ENCODE data around the gene ASS1. TPM values are rescaled to one million over a fixed set of nuclear protein-coding genes. Genes with fewer than 3 reads are reported as not detected.

The ASS1 gene
- total RNA-seq, 2 donors from 2014 or later, result 0.91 to 6.1 TPM

- ATAC-seq (no peak), DNase-seq (ENCODE audit: low spot score in 2 of 2) (no peak)
- Mint-ChIP-seq H3K27ac (no peak overlapping the region), H3K36me3 (peaks cover 0 to 4% of the 10 kb centered on the region in 2 donors), H3K9me3 (peaks cover 5 to 6% of the 10 kb centered on the region in 2 donors)
Observed at GRCh38 chr9:130445268-130445983, 665 bp downstream of the ASS1 start.

DNA sequence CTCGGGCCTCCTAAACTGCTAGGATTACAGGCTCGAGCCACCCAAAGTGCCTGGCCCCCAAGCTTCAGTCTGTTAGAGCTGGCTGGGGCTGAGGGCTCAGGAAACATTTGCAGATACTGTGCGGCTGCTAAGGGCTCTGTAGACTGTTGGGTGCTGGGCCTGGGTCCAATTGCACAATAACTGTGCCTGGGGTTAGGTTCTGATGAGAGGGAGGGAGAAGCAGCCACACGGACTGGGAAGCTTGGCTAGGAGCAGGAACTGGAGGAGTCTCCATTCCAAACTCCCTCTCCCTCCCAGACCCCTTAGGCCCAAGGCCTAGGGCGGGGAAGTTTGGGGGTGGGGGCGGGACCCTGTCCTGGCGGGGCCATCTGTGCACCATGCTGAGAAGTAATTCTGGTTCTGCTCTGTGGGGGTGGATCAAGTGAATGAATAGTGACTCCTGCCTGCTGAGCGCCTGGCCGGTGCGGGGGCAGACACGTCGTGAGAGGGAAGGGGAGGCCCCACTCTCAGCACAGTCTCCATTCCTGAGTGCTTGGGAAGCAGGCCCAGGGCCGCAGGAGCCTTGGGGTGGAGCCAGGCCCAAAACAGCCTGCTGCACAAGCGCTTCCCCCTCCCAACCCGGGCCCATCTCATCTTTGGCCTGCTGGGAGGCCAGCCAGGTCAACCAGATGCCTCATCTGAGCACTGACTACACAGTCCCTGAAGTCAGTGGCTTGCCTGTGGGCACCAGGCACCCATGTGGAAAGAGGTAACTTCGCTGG is 1.5 kb downstream of the ASS1 start:
- H3K9me3 Mint-ChIP-seq, result peaks cover 5 to 6% of the 10 kb centered on the region in 2 donors
- H3K27ac Mint-ChIP-seq, result no peak overlapping the region
- ATAC-seq, result no peak
- peaks cover 0 to 4% of the 10 kb centered on the region in 2 donors for H3K36me3 Mint-ChIP-seq
- DNase-seq (ENCODE audit: low spot score in 2 of 2), result no peak

DNA sequence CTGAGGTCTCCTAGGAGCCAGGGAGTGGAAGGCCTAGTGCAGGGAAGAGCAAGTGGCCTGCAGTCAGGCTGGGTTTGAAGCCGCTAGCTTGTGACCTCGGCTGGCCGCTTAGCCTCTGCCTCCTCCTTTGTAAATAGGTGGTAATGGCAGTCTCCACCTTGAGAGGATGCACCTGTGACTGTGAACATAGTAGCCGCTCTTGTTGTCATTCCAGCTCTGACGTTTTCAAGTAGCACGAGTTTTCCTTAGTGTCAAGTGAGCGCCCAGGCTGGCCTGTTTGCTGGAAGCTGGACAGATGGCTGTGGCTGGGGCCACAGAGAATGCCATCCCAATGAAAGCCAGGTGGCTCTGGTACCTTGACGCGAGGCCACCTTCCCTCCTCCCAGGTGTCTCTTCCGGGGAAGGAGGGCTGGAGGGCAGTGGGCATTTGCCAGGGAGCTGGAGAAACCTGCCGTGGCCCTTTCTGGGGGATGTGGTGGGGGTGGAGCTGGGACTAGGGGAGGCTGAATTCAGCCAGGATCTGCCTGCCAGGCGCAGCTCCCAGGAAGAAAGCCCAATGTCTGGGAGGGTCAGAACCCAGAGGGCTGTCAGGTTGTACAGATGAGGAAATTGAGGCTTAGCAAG is 2.5 kb downstream of the ASS1 start:
- DNase-seq (ENCODE audit: low spot score in 2 of 2) (no peak), ATAC-seq (no peak)
- H3K36me3 Mint-ChIP-seq, result no peaks in the 10 kb centered on the region
- H3K27ac Mint-ChIP-seq, result no peak overlapping the region
- H3K9me3 Mint-ChIP-seq, result peaks cover 0 to under 1% of the 10 kb centered on the region in 2 donors

DNA sequence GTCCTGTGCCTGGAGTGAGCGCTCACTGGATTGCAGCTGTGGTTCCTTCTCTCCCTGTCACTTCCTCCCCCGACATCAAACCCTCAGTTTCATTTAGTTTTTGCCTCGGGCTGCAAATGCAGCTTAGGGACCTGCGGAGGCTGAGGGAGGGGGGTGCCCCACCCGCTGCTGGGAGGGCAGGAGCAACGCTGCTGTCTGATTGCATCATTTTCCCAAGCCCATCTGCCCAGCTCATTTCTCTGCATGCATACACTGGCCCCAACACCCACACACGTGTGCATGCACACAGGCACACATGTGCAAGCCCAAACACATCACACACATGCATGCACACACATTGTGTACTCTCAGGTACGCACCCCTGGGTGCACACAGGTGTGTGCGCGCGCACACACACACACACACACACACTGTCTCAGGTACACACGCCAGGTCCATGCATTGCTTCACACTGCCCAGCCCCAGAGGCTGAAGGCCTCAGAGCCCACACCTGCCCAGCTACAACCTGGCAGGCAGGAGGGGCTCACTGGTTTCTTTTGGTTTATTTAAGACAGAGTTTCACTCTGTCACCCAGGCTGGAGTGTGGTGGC is 3.4 kb downstream of the ASS1 start:
- H3K9me3 Mint-ChIP-seq, result no peaks in the 10 kb centered on the region
- no peaks in the 10 kb centered on the region for H3K36me3 Mint-ChIP-seq
- H3K27ac Mint-ChIP-seq, result peak overlapping the region in 1 of 2 donors; percentile 7
- no peak for DNase-seq (ENCODE audit: low spot score in 2 of 2)
- ATAC-seq, result no peak

DNA sequence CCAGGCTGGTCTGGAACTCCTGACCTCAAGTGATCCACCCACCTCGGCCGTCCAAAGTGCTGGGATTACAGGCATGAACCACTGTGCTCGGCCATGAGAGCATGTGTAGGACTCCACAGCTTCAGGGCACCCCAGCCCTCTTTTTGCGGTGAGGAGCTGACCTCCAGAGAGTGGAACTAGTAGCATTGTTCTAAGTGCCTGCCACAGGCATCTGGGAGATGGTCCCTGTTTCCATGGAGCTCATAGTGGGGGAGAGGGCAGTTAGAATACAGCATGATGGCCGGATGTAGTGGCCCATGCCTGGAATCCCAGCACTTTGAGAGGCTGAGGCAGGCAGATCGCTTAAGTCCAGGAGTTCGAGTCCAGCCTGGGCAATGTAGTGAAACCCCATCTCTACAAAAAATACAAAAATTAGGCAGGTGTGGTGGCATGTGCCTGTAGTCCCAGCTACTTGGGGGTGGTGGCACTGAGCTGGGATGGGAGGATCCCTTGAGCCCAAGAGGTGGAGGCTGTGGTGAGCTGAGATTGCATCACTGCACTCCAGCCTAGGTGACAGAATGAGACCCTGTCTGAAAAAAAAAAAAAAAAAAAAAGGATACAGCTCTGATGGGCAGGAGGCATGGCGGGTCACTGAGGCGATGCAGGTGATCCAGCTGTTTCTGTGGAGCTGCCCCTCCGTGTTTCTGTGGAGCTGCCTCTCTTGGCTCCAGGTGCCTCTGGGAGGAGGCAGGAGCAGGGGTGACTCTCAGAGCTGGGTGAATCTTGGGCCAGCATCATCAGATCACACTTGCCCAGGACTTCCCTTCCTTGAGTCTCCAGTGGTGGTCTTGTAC is 4.2 kb downstream of the ASS1 start:
- ATAC-seq, result no peak
- Mint-ChIP-seq H3K36me3 (no peaks in the 10 kb centered on the region), H3K27ac (no peak overlapping the region), H3K9me3 (no peaks in the 10 kb centered on the region)
- DNase-seq (ENCODE audit: low spot score in 2 of 2), result no peak

DNA sequence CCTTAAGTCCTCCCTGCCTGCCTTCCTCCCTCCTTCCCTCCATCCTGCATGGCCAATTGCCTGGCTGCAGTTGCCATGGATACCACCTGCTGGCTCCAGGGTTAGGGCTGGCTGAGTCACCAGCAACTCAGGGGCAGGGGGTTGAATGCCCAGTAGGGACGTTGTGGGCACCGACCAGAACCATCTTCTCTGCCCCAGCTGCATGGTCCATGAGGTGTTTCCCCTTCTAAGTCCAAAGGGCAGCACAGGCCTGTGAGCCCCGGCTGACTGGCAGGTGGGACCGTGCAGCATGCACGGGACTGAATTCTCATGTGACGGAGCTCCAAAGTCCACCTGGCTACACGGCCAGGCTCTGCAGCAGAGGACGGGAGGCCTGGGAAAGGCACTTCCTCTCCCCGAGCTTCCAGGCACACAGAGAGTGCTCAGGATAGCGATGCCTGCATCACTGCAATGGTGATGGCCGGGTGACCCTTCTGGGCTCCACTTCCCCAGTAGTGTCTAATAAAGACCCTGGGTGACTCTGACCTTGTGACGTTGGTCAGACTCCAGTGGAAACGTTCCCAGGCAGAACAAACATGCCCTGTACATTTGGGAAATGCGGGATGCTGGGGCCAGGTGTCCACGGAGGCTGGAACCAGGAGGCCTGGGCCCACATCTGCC is 5.7 kb downstream of the ASS1 start:
- no peak overlapping the region for H3K27ac Mint-ChIP-seq
- H3K9me3 Mint-ChIP-seq, result no peaks in the 10 kb centered on the region
- ATAC-seq (no peak), DNase-seq (ENCODE audit: low spot score in 2 of 2) (no peak)
- no peaks in the 10 kb centered on the region for H3K36me3 Mint-ChIP-seq

DNA sequence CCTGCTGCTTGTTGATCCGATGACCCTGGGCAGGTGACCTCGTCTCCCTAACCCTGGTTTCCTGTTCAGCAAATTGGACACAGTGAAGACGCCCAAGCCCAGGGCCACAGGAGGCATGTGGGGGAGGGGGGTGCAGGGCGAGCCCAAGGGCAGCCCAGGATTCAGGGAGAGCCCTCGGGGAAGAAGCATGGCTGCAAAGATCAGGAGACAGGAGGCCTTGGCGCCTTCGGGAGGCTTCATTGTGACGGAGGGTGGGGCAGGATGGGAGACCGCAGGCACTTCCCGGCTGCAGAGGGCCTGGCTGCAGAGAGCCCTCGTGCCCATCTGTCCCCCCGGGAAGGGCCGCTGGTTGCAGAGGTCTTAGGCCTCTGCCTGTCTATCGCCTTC is 6.2 kb downstream of the ASS1 start:
- Mint-ChIP-seq H3K27ac (no peak overlapping the region), H3K36me3 (no peaks in the 10 kb centered on the region), H3K9me3 (no peaks in the 10 kb centered on the region)
- DNase-seq (ENCODE audit: low spot score in 2 of 2), result no peak
- no peak for ATAC-seq

DNA sequence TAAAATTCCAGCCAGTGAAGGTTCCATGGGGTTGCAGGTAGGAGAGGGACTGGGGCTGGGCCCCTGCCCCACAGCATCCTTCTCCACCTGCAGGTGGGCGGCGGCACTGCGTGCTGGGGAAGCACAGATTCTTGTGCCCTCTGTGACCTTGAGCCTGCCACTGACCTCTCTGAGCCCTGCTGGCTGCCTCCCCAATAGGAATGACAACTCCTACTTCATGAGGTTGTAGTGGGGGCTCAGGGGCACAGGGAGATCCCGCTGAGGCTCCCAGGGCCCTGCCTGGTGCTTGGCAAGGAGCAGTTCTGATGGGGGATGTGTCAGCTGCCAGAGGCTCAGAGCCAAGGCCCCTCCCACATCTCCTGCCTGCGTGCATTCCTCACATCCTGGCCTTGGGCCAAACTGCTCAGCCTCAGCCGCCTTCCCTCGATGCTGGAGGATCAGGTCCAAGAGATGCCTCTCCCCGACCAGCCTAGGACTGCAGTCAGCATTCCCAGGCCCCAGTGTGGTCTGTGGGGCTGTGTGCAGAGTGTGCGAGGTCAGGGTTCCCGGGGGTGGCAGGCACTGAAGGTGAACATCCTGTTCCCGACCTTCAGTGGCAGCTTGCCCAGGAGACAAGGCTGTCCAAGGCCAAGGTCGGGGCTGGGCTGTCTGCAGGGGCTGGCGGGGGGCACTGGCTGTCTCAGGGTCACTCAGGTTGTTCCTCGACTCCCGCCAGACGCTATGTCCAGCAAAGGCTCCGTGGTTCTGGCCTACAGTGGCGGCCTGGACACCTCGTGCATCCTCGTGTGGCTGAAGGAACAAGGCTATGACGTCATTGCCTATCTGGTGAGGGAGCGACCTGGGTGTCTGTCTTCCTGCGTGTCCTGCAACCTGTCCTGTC is 7.0 kb downstream of the ASS1 start:
- DNase-seq (ENCODE audit: low spot score in 2 of 2) (peak in 1 of 2 donors; percentile 55), ATAC-seq (peak in 1 of 2 donors; percentile 66)
- Mint-ChIP-seq H3K36me3 (no peaks in the 10 kb centered on the region), H3K27ac (no peak overlapping the region), H3K9me3 (no peaks in the 10 kb centered on the region)

- Mint-ChIP-seq H3K9me3 (no peaks in the 10 kb centered on the region), H3K27ac (no peak overlapping the region), H3K36me3 (no peaks in the 10 kb centered on the region)
- DNase-seq (ENCODE audit: low spot score in 2 of 2) (no peak), ATAC-seq (no peak)
Observed at GRCh38 chr9:130452835-130453234, 8.1 kb downstream of the ASS1 start.

GRCh38 chr9:130453487-130453886 is 8.7 kb downstream of the ASS1 start:
- Mint-ChIP-seq H3K9me3 (no peaks in the 10 kb centered on the region), H3K36me3 (no peaks in the 10 kb centered on the region), H3K27ac (no peak overlapping the region)
- ATAC-seq (no peak), DNase-seq (ENCODE audit: low spot score in 2 of 2) (no peak)

- Mint-ChIP-seq H3K36me3 (no peaks in the 10 kb centered on the region), H3K27ac (no peak overlapping the region), H3K9me3 (no peaks in the 10 kb centered on the region)
- DNase-seq (ENCODE audit: low spot score in 2 of 2), result no peak
- no peak for ATAC-seq
Observed at GRCh38 chr9:130454096-130454811, 9.5 kb downstream of the ASS1 start.

- DNase-seq (ENCODE audit: low spot score in 2 of 2), result no peak
- H3K27ac Mint-ChIP-seq, result no peak overlapping the region
- no peaks in the 10 kb centered on the region for H3K36me3 Mint-ChIP-seq
- no peak for ATAC-seq
- no peaks in the 10 kb centered on the region for H3K9me3 Mint-ChIP-seq
Observed at GRCh38 chr9:130454812-130455325, 10.1 kb downstream of the ASS1 start.

GRCh38 chr9:130458027-130458803 is 13.5 kb downstream of the ASS1 start:
- no peak overlapping the region for H3K27ac Mint-ChIP-seq
- H3K36me3 Mint-ChIP-seq, result no peaks in the 10 kb centered on the region

DNA sequence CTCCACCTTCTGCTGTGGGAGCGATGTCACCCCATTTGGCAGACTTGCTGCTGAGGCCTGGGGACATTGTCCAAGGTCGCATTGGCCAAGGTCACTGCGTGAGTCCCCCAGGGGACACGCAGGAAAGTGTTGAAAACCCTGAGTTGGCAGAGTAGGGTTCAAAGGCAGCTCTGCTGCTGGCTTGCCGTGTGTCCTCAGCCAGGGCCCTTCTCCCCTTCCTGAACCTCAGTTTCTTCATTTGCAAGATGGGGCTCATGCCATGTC is 14.0 kb downstream of the ASS1 start:
- Mint-ChIP-seq H3K9me3 (no peaks in the 10 kb centered on the region), H3K36me3 (no peaks in the 10 kb centered on the region), H3K27ac (no peak overlapping the region)
- ATAC-seq (no peak), DNase-seq (ENCODE audit: low spot score in 2 of 2) (no peak)

More at GRCh38 chr9:130458027-130458803, 13.5 kb downstream of the ASS1 start:
- ATAC-seq (no peak), DNase-seq (ENCODE audit: low spot score in 2 of 2) (no peak)
- no peaks in the 10 kb centered on the region for H3K9me3 Mint-ChIP-seq

Data from activated naive CD4-positive, alpha-beta T cell treated with anti-CD3 and anti-CD28 coated beads, Interleukin-2, amount 50 U/mL, for 72 hours (primary cell).